Peyer's patch (tissue), 4 donors: ENCODE data around the gene PPFIA4.

Experiments used
- CTCF ChIP-seq, 6 experiments: fragments of 450-650 bp in 4 of 6; fragments of 200-600 bp in 2 of 6; sonication (generic) in 1 of 6; IDR thresholded peaks; one replicate each; pipeline ENCODE4 v1.5.1; 2017 to 2019; ENCODE audit warnings: antibody characterized with exemption in 6 of 6, mild to moderate bottlenecking in 3 of 6, moderate library complexity in 1 of 6
- POLR2A ChIP-seq, 2 donors: fragments of 450-650 bp; IDR thresholded peaks; one replicate each; pipeline ENCODE4 v1.5.1; 2017; ENCODE audit warnings: antibody characterized with exemption in 2 of 2, mild to moderate bottlenecking in 2 of 2, moderate library complexity in 2 of 2

GRCh38 chr1:203050826-203051225, 24.5 kb downstream of the PPFIA4 start:
- TF ChIP-seq CTCF (IDR thresholded peaks at IDR 0.05) (no peak), POLR2A (IDR thresholded peaks at IDR 0.05) (no peak)
